Cerebellar nuclear complex (tissue), 1 donor: ENCODE measurements around the gene CYFIP1.

Source experiments
- DNase-seq, 2 experiments: peaks; one replicate each; lab custom pipeline; 2025; lab: John Stamatoyannopoulos, UW

Gene CYFIP1

DNA sequence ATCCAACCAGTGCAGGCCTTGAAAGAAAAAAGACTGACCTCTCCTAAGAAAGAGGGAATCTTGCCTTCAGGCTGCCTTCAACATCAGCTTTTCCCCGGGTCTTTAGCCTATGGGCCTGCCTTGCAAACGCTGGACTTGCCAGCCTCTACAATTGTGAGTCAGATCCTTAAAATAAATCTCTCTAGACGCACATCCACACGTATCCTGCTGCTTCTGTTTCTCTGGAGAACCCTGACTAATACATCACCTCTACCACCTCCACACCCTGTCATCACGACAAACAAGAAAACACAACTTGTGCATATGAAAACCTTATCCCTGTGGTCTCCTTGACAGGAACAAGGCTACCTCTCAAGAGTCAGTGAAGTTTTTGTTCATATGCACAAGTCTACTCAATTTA, 11.8 kb downstream of the CYFIP1 start:
- DNase-seq: no peak

DNA sequence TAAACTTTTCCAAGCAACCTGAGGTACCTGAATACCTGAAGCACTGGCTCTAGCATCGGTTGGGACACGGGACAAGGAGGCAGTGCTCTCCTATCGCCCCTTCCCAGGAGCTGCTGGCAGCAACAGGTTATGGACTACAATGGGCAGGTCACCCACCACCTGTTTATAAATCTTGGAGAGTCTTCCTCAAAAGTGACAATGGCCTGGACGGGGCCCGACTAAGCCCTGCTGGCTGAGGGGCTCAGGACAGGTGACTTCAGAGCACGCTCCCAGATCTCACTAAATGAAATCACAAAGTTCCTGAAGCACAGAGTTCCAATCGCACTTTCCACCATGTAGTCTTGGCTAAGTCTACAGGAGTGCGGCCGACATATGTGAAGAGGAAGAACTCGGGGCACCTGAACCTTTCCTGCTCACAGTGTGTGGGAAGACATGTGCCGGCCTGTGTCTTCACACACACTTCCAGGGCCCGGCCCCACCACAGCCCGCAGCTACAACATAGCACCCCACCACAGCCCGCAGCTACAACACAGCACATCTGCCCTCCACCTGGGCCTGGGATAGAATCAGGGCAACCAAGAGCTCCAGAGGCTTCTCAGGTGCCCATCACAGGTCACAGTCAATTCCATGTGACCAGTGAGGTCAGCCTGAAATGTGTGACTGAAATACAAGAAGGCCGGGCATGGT, 12.9 kb downstream of the CYFIP1 start:
- no peak for DNase-seq

DNA sequence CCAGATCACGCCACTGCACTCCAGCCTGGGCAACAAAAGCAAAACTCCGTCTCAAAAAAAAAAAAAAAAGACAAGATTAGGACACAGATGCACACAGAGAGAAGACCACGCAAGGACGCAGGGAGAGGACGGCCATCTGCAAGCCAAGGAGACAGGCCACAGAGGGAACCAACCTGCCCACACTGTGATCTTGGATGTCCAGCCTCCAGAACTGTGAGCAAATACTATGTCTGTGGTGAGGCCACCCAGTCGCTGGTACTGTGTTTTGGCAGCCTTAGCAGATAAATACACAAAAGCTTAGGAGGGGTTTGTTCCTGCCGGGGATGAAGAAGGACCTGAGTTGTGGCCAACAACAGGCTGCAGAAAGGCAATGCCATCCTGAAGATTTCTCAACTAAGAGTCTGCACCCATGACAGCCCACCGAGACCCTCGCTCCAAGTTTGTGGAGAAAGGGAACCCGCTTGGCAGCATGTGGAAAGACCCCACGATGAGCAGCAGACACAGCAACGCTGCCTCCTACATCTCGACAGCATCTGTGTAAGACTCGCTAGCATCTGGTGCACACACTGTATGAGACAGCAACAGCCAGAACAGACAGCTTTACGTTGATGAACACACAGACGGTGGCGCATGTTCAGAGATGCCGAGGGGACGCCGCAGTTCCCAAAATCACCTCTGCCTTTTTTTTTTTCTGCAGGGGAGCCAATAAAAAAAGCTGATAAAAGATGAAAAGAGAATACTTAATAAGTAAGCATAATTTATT, 13.7 kb downstream of the CYFIP1 start:
- DNase-seq: no peak

DNA sequence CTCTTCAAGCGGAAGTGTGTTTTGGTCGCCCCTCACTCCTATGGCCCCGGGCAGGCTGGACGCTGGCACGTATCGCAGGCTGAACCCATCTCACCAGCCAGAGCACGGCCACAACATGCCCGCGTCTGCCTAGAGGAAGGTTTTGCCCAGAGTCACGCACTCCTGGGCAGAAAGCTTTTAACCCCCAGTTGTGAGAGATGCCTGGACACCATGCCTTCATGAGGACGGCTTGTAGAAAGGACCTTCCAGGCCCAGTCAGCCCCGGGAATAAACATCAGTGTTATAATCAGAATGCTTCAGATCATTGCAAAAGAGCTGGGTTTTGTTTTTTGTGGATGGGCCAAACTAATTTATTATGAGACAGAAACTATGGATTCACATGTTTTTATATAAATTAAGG, 16.5 kb downstream of the CYFIP1 start:
- no peak for DNase-seq

DNA sequence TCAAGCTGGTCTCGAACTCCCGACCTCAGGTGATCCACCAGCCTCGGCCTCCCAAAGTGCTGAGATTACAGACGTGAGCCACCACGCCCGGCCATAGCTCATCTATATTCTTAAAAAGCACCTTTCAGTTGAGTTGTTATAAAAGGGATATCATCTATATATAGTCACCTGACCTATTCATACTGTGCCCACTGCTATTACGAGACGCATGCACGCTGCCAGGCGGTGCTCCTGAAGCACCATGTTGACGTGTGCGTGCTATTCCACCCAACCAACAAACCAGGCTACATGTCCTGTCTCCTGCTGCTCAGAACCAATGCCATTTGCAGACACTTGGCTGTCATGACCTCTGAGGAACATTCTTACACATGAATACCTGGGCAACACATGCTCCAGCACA, 17.6 kb downstream of the CYFIP1 start:
- no peak for DNase-seq

DNA sequence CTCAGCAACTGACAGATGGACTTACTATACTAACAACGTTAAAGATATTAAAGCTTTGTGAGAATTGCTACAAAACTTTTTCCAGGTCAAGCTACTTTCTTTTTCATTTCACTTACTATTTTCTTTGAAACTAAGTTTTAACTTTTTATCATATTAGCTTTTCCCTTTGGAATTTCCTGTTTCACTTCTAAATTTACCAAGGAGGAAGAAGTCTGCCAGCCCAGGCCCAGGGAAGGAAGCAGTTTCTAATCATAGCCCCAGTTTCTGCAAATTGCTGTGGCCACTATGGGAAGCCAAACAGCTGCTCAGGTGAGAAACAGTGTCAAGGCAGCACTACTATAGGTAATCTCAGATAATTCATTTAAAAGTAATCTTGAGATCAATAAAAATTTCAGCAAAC, 18.4 kb downstream of the CYFIP1 start:
- DNase-seq: no peak

DNA sequence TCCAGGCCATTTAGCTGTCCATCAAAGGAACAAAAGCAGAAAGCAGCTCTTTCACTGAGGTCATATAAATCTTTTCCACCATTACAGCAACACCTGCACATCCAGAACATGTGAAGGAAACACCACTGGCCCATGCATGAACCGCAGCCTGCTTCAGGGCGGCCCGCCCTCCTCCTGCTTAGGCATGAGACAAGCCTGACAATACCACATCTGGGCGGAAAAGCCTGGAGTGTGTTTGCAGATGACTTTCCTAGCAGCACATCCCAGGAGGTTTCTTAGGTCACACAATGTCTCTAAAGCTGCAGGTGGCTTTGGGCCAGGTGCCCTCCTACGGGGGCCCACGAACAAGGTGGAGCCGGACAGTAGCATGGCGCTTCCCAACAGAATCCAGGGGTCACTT, 19.6 kb downstream of the CYFIP1 start:
- no peak for DNase-seq

DNA sequence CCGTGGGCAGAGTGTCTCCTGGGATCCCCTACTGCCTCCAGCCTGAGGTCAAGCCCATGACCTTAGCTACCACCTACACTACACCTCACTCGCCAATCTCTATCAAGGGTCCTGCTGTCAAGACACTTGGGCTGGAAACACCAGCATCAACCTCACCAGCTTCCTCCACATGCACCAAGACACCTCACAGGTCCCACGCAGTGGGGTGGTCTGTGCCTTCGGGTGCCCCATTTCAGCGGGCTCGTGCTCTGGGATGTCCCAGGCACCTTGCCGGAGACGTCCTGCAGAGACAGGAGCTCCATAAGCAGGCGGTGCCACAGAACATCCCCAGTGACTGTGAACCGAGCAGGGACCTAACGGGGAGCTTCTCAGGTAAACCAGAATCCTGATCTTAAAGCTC, 20.0 kb downstream of the CYFIP1 start:
- no peak for DNase-seq

DNA sequence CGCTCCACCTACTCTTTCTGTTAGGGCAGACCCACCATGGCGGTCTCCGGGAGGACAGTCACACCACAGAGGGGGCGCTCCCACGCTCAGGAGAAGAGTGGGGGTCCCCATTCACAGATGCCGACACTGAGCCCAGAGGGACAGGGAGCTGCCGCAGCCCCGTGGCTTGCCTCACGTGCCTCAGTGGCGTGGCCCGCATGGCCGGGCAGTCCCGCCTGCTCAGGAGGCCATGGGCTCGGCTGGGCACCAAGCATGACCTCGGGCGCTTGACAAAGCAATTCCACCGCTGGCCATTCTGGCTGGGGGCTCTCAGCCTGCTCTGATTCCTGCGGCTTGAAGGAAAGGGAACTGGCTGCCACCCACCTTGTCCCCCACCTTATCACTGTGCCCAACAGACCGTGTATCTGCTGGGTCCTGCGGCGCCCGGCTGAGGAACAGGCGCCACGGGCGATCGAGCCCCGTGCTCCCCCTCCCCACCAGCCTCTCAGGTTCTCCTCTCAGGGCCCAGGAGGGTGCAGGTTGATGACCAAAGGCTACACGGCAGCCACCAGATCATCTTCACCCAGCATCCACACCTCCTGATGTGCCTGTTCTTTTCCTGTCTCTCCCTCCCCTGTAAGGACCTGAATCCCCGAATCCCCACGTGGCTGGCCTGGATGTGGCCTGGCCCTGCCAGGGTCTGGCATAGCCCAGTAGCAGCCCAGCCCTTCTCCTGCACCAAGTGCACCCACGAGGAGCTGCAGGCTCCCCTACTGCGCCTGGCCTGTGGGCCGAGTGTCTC, 20.7 kb downstream of the CYFIP1 start:
- no peak for DNase-seq

DNA sequence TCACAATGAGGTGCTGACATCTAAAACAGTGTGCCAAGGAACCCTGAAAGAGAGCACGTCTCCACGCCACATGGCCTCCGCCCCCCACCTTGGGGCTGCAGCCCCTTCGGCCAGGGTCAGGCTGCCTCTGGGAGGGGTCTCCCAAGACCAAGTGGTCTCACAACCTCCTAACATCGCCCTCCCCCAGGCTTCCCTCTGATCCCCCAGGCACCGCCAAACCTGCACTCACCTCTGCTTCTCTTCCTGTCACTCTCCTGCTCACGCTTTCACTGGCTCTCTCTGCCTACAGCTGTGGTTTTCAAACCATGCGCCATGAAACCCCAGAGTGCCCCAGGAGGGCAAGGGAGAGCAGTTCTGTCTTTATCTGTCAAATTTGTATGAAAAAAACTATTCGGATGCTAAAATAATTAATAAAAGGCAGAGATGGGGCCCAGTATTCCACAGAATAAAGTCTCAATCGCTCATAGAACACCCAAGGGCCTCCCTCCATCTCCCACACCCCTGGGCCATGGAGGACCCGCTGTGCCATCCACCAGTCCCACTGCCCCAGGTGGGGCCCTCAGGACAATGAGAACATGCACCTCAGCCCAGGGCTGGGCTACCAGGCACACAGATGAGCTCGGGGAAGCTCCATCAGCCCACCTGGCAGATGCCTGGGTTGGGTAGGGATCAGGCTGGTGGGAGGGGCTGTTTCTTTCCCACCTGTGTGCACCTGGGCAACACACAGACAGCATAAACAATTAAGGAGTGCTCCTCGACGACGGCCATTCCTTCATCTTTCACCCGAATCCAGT, 21.5 kb downstream of the CYFIP1 start:
- DNase-seq: no peak

DNA sequence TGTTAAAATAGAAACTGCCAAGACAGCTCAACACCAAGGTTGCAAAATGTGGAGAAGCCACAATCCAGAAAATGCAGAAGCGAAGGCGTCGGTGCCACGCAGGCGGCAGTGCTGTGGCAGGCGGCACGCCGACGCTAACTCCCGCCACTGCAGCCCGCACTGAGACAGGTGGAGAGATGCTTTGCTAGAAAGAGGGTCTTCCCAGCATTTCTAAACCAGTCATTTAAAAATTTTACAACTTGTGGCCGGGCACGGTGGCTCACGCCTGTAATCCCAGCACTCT, 23.2 kb downstream of the CYFIP1 start:
- DNase-seq: no peak

DNA sequence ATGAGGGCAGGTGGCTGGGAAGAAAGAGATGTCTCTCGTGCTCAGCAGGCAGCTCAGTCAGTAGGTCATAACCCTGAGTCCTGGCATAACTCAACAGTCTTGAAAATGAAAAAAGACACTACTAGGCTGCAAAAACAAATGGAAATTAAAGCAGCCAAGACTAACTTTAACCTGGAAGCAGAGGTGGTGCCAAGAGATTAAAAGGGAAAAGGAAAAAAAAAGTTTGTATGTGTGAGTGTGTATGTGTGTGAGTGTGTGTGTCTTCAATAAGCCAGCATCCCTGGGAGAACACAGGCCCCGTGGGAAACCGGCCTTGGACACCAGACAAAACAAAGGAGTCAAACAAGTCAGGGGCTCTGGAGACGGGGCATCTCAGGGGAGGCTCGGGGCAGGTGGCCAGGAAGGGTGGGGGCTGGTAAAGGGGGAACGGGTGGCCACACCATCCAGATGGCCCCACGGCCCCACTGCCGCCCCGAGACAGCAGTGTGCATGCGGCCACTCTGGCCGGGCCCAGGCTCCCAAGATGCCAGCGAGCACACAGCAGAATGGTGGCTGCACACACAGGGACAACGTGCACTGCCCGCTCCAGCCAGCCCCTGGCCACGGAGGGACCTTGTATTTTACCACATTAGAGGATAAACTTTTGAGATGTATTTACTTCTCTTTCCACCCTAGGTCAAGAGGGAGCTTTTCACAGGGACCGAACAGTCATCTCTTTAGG, 23.8 kb downstream of the CYFIP1 start:
- DNase-seq: no peak

DNA sequence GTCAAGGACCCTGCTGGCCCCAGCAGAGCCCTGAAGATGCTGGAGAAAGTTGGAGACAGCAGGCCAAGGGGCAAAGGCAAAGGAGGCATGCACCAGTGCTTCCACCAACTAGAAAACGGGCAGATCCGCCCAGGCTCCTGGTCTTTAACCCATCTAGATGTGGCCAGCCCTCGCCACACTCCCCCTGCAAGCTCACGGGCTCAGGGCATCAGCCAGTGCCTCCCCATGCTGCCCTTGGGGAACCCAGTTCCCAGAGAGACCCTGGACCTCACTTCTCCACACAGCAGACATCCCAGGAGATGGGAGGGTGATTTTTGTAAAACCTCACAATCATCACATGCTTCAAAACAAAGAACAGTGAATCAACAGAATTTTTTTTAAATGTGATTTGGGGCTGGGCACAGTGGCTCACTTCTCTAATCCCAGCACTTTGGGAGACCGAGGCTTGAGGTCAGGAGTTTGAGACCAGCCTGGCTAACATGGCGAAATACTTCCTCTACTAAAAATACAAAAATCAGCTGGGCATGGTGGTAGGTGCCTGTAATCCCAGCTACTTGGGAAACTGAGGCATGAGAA, 24.5 kb downstream of the CYFIP1 start:
- DNase-seq: no peak

DNA sequence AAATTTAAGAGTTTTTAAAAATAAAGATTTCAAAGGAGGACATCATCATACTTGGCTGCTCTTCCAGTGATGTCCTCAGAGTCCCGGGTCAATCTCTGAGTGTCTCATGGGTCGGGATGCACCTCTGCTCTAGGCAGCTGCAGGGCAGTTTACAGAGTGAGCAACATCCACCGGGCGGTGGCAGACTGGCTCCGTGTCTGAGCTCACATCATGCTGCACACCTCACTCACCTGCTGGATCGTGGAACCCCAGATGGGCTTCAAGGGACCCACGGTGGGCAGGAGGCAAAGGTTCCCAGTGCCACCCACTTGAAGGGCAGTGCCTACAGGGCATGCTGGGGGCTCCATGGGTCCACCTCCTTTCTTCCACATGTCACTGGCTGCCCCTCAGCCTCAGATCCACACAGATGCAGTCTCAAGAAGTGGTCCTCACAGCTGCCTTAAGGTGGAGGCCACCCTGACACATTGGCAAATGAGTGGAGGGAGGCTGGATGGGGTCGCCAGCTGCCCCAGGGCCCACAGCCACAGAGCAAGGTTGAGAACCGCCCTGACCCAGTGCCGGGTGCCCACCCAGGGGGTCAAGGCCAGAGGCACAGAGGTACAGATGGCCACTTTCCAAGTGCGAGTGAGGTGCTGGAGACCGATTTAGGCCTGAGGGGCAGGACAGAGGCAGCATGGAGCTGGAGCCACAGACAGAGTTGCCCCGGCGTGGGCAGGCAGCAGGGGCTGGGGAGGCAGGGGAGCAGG, 25.2 kb downstream of the CYFIP1 start:
- no peak for DNase-seq

DNA sequence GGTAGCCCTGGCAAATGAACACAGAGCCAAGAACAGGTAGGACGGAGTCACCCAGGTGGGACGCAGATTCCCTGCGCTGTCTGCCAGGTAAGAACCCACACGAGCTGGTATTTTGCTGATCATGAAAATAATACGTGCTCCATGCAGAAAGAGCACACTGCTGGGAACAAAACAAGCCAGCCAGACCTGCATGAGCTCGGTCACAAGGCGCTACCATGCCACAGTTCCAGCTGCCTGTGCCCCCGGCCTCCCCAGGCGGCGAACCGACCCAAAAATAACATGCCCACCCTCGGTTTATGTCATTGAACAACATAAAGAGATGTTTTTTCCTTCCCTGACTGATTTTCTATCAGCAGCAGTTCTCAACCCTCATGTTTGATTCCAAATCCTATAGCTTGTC, 25.8 kb downstream of the CYFIP1 start:
- no peak for DNase-seq

DNA sequence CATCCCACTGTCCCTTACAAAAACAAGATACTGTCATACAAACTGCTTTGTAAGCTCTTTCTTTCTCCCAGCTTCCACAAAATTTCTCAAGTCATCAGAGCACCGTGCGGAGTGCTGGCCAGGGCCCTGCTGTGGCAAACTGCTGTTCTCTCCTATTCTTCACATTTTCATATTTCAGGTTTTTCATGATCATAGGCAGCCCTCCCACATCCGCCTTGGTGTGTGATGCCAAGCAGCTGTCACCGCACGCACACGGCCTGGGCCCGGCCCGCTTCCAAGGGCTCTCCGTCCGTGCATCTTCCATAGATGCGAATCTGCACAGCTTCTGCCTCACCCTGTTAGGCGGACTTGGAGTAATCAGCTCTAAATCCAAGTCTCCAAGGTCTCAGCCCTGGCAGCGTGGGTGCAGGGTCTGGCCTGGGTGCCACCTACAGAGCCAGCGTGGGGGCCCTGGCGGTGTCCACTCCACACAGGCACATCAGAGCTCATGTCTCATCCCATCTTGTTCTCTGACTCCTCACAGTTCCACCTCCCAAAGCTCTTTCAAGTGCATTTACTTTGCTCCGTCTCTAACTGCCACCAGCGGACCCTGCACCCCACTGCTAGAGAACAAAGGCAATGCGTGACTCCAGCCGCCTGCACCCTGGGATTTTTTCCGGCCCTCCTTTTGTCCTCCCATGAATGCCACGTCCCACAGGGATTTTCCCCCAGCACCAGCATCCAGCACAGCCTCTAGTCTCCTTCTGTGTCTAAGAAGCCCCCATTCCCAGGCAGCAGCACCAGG, 27.2 kb downstream of the CYFIP1 start:
- no peak for DNase-seq

DNA sequence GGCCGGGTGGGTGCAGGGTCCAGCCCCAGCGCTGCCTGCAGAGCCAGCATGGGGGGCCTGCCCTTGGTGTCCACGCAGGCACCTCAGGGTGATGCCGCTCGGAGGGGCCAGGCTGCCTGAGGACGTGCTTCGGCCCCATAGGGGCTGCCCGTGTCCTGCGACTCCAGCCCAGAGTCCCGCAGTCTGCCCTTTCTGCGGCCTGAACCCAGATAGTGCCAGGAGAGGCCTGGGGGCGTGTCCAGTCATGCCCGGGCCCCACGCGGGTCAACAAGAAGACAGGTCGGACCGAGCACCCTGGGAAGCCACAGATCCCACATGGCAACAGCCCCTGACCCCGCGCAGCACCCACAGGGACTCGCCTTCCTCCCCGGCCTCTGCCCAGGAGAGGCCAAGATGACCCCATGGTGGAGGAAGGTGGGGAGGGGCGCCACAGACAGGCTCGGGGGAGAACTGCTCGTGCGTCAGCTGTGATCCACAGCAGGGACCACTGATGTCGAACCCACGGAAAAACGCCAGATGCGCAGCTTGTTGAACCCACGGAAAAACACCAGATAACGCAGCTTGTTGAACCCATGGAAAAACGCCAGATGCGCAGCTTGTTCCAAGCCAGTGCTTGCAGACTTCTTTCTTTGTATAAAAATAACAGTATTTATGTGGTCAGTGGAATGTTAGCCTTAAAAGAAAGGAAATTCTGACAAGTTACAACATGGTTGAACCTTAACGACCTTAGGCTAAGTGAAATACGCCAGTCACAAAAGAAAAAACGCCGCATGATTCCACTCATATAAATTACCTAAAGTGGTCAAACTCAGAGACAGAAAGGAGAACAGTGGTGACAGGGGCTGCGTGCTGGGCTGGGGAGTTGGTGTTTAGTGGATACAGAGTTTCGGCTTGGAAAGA, 28.5 kb downstream of the CYFIP1 start:
- no peak for DNase-seq

DNA sequence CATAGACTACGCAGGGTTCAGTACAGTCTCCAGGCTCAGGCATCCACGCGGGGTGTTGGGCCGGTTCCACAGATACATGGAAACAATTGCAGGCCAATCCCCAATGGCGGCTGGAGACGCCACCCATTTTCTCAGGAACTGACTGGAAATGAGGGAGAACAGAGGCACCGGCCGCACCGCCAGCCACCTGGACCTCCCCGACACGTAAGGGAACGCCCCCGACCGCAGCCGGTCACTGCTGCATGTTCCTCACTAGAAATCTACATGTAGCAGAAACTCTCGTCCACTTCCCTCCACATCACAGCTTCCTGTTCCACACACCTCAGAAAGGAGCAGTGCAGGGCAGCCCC, 29.2 kb downstream of the CYFIP1 start:
- no peak for DNase-seq
